Stimulated activated CD4-positive, alpha-beta T cell treated with anti-CD3 and anti-CD28 coated beads, Interleukin-2, amount 100 ng/mL, for 48 hours (primary cell): ENCODE measurements around the gene ADNP2.
A peak's percentile ranks its signal among the peaks of the same experiment; 100 is the strongest.

Experiments
- DNase-seq, 2 donors: peaks; one replicate each; pipeline ENCODE4 v3.0.0-alpha.2; 2020

The ADNP2 gene, protein sequence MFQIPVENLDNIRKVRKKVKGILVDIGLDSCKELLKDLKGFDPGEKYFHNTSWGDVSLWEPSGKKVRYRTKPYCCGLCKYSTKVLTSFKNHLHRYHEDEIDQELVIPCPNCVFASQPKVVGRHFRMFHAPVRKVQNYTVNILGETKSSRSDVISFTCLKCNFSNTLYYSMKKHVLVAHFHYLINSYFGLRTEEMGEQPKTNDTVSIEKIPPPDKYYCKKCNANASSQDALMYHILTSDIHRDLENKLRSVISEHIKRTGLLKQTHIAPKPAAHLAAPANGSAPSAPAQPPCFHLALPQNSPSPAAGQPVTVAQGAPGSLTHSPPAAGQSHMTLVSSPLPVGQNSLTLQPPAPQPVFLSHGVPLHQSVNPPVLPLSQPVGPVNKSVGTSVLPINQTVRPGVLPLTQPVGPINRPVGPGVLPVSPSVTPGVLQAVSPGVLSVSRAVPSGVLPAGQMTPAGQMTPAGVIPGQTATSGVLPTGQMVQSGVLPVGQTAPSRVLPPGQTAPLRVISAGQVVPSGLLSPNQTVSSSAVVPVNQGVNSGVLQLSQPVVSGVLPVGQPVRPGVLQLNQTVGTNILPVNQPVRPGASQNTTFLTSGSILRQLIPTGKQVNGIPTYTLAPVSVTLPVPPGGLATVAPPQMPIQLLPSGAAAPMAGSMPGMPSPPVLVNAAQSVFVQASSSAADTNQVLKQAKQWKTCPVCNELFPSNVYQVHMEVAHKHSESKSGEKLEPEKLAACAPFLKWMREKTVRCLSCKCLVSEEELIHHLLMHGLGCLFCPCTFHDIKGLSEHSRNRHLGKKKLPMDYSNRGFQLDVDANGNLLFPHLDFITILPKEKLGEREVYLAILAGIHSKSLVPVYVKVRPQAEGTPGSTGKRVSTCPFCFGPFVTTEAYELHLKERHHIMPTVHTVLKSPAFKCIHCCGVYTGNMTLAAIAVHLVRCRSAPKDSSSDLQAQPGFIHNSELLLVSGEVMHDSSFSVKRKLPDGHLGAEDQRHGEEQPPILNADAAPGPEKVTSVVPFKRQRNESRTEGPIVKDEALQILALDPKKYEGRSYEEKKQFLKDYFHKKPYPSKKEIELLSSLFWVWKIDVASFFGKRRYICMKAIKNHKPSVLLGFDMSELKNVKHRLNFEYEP

DNA sequence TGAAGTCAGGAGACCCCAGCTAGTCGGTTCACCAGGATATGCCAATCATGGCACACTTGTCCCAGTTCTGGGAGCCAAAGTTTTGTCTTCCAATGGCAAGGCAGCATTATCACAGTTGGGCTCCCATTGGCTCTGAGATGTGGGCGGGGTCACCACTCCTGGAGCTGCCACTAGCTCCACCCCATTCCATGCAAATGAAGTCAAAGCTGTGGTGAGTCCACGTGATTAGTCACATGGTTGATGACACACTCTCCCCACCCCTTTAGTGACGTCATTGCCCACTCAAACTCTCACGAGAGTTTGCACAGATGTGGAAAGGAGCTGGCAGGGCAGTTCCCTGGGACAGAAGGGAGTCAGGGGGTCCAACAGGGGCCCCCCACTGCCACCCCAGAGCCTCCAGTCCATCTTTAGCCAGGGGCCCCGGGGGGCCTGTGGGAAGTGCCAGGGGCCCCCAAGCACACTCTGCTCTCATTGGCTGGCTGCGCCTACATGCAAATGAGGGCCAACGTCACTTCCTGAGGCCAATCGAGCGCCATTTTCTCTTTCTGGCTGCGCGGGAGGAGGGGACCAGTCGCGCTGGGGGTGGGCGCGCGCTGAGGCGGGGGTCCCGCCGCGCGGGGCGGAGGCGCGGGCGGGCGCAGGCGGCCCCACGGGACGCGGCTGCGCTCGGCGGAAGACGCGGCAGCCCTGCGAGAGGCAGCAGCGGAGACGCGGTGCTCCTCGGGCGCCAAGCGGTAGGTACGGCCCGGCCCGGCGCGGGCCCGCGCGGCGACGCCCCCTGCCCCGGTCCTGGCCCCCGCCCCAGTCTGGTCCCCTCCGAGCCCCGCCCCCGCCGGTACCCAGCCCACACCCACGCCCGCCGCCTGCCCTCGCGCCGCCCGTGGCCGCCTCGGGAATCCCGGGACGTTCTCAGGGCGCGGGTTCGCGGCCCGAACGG is at the start of gene ADNP2:
Gene ADNP2 (plus strand): TSS at position 524 of the 937 bp plus-strand sequence. CDS start 8,281 bp downstream, outside the sequence.
- DNase-seq = peak; percentile 73 to 79

DNA sequence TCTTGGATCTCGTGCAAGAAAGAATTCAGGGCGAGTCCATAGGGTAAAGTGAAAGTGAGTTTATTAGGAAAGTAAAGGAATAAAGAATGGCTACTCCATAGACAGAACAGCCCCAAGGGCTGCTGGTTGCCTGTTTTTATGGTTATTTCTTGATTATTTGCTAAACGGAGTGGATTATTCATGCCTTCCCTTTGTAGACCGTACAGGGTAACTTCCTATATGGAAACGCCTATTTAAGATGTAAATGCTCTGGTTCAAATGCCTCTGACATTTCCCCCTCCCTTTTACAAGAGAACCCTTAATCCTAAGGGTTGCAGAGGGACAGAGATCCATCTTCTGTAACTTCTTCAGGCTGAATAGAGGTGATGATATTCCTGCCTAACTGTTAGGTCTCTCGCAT is 49.1 kb upstream of the ADNP2 start:
- DNase-seq = no peak

DNA sequence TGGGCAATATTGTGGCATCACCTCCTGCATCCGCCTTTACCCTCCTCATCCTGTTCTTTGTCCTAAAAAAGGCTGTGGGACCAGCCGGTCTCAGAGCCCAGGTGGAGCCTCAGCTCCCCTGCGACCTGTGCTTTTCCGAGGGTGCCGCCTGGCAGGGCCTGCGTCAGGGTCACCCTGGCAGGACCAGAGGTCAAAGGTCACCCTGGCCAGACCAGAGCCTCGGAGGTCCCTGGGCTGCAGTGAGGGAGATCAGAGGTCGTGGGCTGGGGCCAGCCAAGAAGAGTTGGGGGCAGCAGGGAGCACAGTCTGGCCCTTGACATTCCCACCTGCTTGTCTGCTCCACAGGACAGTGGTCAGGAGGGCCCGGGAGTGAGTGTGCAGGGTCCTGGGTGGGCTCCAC is 43.4 kb upstream of the ADNP2 start:
- DNase-seq = no peak

DNA sequence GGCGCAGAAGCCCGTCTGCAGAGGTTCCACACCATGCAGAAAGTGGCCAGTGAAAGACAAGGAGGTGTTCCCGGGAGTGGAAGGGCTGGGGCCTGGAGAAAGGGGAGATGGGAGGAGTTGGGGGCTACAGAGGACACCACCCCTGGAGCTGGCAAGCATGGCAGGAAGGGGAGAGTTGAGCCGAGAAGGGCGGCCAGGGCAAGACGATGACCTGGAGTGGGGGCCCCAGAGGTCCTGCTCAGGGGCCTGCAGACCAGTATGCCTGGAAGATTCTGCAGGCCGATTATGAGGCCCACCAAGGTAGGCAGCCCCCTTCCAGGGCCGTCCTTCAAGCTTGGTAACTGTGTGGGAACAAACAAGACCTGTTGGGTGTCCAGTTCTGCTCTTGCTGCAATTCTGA is 41.7 kb upstream of the ADNP2 start:
- no peak for DNase-seq

DNA sequence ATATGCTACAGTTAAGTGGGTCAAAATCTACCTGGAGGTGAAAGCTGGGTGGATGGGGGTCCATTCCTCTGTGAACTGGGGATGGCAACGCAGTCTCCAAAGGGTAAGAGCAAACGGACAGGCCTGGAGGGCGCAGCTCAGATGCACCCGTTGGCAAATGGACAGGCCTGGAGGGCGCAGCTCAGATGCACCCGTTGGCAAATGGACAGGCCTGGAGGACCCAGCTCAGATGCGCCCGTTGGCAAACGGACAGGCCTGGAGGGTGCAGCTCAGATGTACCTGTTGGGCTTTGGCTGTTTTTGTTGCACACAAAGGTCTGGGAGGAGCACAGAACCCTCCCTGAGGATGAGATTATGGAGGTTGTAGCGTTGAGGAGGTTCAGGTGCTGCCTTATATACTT is 41.2 kb upstream of the ADNP2 start:
- DNase-seq = no peak

DNA sequence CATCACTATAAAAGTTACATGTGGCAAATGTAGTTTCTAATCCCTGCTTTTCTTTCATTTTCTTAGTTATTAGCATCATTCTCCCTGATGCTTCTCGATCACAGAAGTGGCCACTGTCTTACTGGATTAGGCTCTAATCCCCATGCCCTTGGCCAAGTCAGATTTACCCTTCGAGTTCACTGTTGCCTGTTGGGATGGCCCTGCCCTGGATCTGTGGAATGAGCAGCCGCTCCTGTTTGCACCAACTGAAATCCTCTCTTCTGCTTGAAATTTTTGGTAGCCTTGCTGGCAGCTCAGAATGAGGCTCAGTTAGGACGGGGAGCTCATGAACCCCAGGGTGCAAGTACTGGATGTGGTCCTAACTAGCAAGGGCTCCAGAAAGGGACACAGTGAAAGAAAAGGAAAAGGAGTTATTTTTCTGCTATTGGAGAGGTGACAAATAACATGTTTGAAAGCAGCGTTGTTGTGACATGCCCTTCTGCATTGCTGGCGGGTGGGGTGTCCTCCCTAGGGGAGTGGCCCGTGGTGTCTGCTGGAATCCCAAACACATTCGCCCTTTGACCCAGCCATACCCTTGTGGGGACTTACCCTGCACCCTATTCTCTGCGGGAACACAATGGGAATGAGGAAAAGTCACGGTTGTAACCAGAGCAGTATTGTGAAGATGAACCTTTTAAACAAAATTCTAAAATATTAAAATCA is 40.3 kb upstream of the ADNP2 start:
- no peak for DNase-seq

DNA sequence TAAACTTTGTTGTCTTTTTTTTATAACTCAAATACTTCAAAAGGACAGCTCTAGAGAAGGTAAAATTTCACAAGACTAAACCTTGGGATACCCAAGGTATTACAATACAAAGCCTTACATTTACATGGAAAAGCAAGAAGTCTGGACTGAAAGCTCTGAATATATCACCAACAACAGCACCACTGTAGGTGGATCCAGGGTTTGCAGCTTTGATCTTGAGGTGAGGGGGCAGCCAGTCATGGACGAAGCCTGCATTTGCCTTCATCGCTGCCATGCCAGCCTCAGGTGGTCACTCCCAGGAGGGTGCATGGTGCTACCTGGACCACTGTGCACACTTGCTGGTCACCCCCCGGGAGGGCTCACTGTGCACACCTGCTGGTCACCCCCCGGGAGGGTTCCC is 38.2 kb upstream of the ADNP2 start:
- DNase-seq = no peak

DNA sequence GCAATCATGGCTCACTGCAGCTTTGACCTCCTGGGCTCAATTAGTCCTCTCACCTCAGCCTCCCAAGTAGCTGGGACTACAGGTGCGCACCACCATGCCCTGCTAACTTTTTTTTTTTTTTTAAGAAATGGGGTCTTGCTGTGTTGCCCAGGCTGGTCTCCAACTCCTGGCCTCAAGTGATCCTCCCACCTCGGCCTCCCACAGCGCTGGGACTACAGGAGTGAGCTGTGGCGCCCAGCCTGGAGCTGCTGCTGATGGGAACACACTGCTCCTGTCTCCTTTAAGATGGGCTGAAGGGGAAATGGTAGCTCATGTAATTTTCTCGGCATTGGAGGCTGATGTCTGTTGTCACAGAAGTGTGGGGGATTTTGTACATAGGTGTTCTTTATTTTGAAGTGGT is 34.9 kb upstream of the ADNP2 start:
- no peak for DNase-seq

DNA sequence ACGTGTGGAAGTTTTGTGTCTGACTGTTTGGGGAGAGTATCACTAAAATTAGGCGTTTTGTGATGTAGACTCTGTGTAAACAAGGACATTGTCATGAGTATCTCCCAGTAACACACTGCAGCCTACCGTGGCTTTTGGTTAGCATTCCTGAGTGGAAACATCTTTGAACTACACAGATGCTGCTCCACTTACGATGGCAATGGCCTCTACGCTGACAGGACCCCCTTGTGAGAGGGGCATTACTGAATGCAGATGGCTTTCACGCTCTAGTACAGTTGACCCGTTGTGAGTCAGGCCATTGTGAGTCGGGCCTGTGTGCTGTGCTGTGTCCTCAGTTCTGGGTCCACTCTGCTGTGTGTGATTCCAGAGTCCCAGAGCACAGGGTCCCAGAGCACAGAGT is 34.4 kb upstream of the ADNP2 start:
- DNase-seq = no peak

DNA sequence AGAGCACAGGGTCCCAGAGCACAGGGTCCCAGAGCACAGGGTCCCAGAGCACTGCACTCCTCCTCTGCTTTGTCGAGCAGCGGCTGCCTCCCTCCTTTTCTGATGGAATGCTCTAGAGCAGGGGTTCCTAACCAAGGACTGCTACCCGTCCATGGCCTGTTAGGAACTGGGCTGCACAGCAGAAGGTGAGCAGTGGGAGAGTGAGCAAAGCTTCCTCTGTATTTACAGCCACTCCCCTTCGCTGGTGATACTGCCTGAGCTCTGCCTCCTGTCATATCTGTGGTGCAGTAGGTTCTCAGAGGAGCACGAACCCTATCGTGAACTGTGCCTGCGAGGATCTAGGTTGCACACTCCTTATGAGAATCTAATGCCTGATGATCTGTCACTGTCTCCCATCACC is 33.1 kb upstream of the ADNP2 start:
- DNase-seq = no peak

DNA sequence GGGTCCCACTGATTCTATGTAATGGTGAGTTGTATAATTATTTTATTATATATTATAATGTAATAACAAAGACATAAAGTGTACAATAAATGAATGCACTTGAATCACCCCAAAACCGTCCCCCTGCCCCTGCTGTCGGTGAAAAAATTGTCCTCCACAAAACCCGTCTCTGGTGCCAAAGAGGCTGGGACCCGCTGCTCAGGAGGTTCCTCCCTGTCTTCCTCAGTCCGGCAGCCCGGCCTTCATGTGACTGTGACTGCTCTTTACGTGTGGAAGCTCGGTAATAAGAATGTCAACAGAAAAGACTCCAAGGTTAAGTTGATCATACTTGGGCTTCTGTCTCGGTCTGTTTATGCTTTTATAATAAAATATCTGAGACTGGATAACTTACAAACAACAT is 32.7 kb upstream of the ADNP2 start:
- DNase-seq = no peak

DNA sequence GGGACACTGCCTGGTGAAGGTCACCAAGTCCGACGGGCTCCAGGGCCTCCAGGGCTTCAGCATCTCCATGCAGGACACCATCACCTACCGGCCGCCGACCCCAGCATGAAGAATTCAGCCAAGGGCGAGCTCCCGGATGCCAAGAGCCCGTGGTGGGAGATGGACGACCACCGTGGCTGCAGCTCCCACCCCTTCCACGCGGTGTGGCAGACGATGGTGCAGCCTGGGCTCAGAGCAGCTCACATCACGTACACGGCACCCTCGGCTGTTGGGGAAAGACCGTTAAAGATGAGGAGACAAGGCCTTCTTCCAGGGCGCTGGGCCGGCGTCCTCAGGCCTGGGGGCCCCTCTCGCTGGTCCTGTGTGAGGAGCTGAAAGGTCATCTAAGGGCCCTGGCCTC is 31.2 kb upstream of the ADNP2 start:
- no peak for DNase-seq

DNA sequence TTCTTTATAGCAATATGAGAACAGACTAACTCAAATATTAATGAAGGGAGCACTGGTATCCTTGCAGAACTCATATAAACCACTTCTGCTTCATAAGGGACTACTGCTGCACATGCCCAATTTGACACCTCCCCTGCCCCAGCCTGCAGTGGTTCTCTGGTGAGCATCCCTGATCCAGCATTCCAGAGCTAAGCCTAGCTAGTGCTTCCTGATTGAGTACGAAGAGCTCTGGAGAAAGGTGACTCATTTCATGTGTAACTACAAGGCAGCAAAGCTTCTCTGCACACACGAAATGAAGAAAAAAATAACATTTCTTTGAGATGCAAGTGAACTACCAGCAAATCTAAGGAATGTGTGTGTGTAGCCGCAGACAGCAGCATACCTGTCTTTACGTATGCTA is 22.8 kb upstream of the ADNP2 start:
- DNase-seq = no peak

DNA sequence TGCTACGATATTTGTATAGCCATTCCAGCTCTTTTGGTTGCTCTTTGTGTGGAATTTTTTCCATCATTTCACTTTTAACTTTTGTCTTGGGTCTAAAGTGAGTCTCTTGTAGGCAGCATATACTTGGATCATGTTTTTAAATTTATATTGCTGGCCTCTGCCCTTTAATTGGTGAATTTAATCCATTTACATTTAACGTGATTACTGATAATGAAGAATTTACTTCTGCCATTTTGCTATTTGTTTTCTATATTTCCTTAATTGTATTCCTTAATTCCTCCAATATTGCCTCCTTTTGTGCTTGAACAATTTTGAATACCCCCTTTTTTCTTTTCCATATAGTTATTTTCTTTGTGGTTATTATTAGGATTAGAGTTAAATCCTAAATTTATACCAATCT is 21.0 kb upstream of the ADNP2 start:
- no peak for DNase-seq

DNA sequence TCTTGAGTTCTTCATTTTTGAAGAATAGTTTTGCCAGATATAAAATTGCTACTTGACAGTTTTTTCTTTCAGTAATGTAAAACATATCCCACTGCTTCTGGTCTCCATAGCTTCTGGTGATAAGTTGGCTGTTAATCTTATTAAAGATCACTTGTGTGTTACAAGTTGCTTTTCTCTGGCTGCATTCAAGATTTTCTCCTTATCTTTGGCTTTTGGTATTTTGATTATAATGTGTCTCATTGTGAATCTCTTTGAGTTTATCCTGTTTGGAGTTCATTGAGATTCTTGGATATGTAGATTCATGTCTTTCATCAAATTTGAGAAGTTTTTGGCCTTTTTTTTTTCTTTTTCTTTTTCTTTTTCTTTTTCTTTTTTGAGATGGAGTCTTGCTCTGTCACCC is 20.2 kb upstream of the ADNP2 start:
- no peak for DNase-seq

DNA sequence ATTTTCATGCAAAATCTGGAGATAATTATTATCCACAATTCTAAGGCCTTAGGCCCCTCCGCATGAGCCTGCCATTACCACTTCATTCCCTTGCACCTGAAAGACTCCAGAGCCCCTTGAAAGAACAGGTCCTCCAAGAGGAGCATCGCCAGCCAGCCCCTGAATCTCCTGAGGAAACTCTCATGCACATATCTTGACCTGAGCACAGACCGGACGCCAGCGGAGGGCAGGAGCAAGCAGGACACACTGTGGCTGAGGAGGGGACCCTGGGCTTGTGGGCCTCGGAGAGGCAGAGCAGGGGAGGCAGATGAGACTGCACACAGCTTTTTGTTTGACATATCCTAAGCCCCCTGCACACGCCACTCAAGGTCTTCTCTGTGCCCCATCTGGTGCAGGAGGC is 13.6 kb upstream of the ADNP2 start:
- no peak for DNase-seq

DNA sequence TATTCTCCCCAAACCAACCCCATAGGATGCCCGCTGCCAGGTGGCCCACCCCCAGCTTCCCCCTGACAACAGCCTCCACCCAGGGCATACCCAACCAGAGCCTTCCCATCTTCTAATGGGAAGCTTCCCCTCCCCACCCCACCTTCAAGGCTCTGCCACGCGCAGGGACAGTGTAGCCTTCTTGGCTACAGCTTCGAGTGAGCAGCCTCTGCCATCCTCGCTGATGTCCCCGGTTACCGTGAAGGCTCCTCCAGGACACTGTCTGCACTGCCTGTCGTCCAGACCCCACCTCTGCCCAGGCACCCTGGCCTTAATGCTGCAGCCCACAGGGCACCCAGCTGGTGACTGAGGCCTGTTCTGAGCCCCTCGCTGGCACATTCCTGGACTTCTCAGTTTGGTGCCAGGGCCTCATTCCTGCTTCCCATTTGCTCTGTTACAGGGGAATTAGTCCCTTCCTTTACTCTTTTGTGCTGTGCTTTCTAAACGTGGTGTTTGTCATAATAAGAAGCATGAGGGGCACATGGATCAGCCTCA is 13.0 kb upstream of the ADNP2 start:
- no peak for DNase-seq

DNA sequence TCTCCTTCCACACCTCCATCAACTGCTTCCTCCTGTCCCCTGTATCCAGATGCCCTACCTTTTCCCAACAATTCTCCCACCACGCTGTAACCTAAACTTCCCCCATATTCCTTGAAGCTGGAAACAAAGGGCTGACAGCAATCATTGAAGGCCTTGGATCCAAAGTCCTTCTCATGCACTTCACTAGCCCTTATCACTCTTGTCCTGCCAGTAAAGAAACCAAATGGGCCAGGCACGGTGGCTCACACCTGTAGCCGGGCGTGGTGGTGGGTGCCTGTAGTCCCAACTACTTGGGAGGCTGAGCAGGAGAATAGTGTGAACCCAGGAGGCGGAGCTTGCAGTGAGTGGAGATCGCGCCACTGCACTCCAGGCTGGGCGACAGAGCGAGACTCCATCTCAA is 11.9 kb upstream of the ADNP2 start:
- DNase-seq = no peak

DNA sequence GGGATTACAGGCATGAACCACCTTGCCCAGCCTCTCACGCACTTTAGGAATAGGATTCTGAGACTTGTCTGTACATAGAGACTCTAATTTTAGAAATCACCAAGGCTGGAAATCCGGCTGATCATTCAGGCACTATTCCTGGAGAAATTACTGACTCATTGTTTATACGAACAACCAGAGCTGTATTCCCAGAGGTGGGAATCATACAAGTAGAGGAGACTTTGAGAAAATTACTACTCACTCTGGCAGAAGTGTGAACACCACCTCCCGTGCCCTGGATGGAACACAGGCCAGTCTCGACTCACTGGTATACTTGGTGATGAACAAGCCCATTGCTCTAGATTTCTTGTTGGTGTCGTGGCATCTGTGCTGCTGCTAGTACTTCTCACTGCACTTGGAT is 5.8 kb upstream of the ADNP2 start:
- no peak for DNase-seq

DNA sequence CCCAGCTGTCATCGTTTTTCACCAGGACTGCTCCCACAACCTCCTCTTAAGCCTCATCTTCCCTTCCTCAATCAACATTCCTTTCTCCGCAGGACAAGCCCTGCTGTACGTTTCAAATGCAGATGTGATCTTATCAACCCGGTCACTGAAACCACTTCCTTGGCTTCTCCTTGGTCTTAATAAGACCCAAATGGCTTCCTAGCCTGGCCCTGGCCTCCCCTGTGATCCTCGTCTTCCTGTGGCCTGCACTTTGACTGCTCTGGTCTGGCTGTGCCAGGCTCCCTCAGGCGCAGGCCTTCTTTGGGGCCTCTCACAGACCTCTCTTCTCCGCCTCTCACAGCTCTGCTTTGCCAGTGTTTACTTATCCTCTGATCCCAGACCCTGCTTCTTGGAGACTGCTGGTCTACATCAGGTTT is 4.7 kb upstream of the ADNP2 start:
- no peak for DNase-seq

DNA sequence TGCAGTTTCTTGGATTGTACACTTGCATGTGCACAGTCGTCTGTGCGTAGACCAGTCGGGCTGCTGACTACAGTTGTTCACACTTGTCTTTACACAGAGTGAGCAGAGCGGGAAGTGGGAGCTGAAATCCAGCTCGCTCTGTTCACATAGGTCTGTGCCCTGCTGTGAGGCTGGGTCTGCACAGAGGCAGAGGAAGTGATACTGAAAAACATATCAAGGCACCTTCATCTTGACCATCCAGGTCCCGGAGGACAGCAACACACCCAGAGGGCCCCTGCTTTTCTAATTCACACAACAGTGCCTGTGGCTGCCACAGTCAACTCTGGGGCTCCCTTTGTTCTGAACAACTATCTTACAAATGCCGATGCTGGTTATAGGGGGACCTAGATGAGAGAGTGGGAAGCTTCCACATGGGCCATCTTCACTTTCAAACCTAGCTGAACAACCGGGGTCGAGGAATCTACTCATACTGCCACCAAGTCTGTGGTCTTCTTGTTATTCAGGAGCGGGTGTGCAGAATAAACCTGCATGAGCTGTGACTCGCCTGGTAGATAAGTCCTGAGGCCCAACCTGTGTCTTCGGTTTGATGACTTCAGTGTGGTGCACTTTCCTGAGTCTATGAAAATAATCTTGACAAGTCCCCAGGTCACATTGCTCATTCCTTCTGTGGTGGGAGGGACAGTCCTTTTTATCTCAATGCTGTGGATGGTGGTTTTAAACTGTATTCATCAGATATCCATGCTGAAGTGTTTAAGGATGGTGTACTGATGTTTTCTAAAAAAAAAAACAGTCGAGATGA is 3.5 kb upstream of the ADNP2 start:
- DNase-seq = peak in 1 of 2 donors; percentile 12
